ENCODE measurements around the gene MBTD1. TPM values are rescaled to one million over a fixed set of nuclear protein-coding genes. Genes with fewer than 3 reads are reported as not detected.
"Not testable (repeated sequence)": the region's sequence is repeated elsewhere in the genome, so short reads cannot be mapped to it uniquely, and the experiment has no call there.

Gene MBTD1
- total and polyA plus RNA-seq, 5 donors from 2014 or later, result 4.3 to 27.4 (median 6.0) TPM

GRCh38 chr17:51279183-51279582 is 19.3 kb upstream of the MBTD1 start:
- H3K36me3 Mint-ChIP-seq, result peaks cover 59% of the 10 kb centered on the region
- H3K9me3 Mint-ChIP-seq, result no peaks in the 10 kb centered on the region
- no peak overlapping the region for H3K4me3 Mint-ChIP-seq
- Histone ChIP-seq H3K9me3 (ENCODE audit: control insufficient read depth in 2 of 2, low read length in 2 of 2) (no peaks in the 10 kb centered on the region), H3K4me3 (ENCODE audit: low read depth, low read length) (no peak overlapping the region), H3K36me3 (ENCODE audit: control insufficient read depth, insufficient read depth, low read length) (peaks cover 76% of the 10 kb centered on the region), H3K27me3 (ENCODE audit: control insufficient read depth, insufficient read depth, low read length) (no peaks in the 10 kb centered on the region), H3K27ac (ENCODE audit: insufficient read depth, low read length, poor library complexity, severe bottlenecking) (no peak overlapping the region), H3K4me1 (ENCODE audit: control insufficient read depth, insufficient read depth, low read length, poor library complexity, severe bottlenecking) (no peaks in the 10 kb centered on the region)
- no peak for ATAC-seq (ENCODE audit: low read depth in 2 of 2)
- H3K27ac Mint-ChIP-seq, result no peak overlapping the region
- H3K27me3 Mint-ChIP-seq, result no peaks in the 10 kb centered on the region
- H3K4me1 Mint-ChIP-seq, result peaks cover 5 to 19% (median 10%) of the 10 kb centered on the region in 4 donors
- no peak for DNase-seq

- no peaks in the 10 kb centered on the region for H3K27me3 Mint-ChIP-seq
- no peak overlapping the region for H3K4me3 Mint-ChIP-seq
- H3K27ac ChIP-seq (ENCODE audit: insufficient read depth, low read length, poor library complexity, severe bottlenecking), result no peak overlapping the region
- H3K9me3 Mint-ChIP-seq, result no peaks in the 10 kb centered on the region
- no peak for DNase-seq
- H3K36me3 ChIP-seq (ENCODE audit: control insufficient read depth, insufficient read depth, low read length), result peaks cover 89% of the 10 kb centered on the region
- no peaks in the 10 kb centered on the region for H3K27me3 ChIP-seq (ENCODE audit: control insufficient read depth, insufficient read depth, low read length)
- no peaks in the 10 kb centered on the region for H3K9me3 ChIP-seq (ENCODE audit: control insufficient read depth in 2 of 2, low read length in 2 of 2)
- peaks cover 18 to 34% (median 28%) of the 10 kb centered on the region in 4 donors for H3K4me1 Mint-ChIP-seq
- no peak for ATAC-seq (ENCODE audit: low read depth in 2 of 2)
- H3K4me3 ChIP-seq (ENCODE audit: low read depth, low read length), result no peak overlapping the region
- H3K36me3 Mint-ChIP-seq, result peaks cover 67% of the 10 kb centered on the region
- H3K27ac Mint-ChIP-seq, result no peak overlapping the region
- H3K4me1 ChIP-seq (ENCODE audit: control insufficient read depth, insufficient read depth, low read length, poor library complexity, severe bottlenecking), result no peaks in the 10 kb centered on the region
Measured at GRCh38 chr17:51275381-51275780, 15.5 kb upstream of the MBTD1 start.

- H3K4me1 Mint-ChIP-seq, result peaks cover 23 to 53% (median 42%) of the 10 kb centered on the region in 4 donors
- Histone ChIP-seq H3K27ac (ENCODE audit: insufficient read depth, low read length, poor library complexity, severe bottlenecking) (no peak overlapping the region), H3K4me3 (ENCODE audit: low read depth, low read length) (no peak overlapping the region), H3K36me3 (ENCODE audit: control insufficient read depth, insufficient read depth, low read length) (peaks cover 92% of the 10 kb centered on the region), H3K9me3 (ENCODE audit: control insufficient read depth in 2 of 2, low read length in 2 of 2) (no peaks in the 10 kb centered on the region), H3K4me1 (ENCODE audit: control insufficient read depth, insufficient read depth, low read length, poor library complexity, severe bottlenecking) (no peaks in the 10 kb centered on the region), H3K27me3 (ENCODE audit: control insufficient read depth, insufficient read depth, low read length) (no peaks in the 10 kb centered on the region)
- H3K27me3 Mint-ChIP-seq, result no peaks in the 10 kb centered on the region
- no peaks in the 10 kb centered on the region for H3K9me3 Mint-ChIP-seq
- DNase-seq, result no peak
- peaks cover 66% of the 10 kb centered on the region for H3K36me3 Mint-ChIP-seq
- no peak overlapping the region for H3K4me3 Mint-ChIP-seq
- peak overlapping the region in 1 of 3 donors; percentile 45 for H3K27ac Mint-ChIP-seq
- no peak for ATAC-seq (ENCODE audit: low read depth in 2 of 2)
Measured at GRCh38 chr17:51272812-51273211, 13.0 kb upstream of the MBTD1 start.

- Mint-ChIP-seq H3K4me3 (no peak overlapping the region), H3K4me1 (peaks cover 35 to 62% (median 47%) of the 10 kb centered on the region in 4 donors), H3K27me3 (no peaks in the 10 kb centered on the region), H3K9me3 (no peaks in the 10 kb centered on the region), H3K36me3 (peaks cover 60% of the 10 kb centered on the region), H3K27ac (peak overlapping the region in 1 of 3 donors; percentile 38)
- Histone ChIP-seq H3K27me3 (ENCODE audit: control insufficient read depth, insufficient read depth, low read length) (no peaks in the 10 kb centered on the region), H3K36me3 (ENCODE audit: control insufficient read depth, insufficient read depth, low read length) (peaks cover 91% of the 10 kb centered on the region), H3K4me1 (ENCODE audit: control insufficient read depth, insufficient read depth, low read length, poor library complexity, severe bottlenecking) (peaks cover 7% of the 10 kb centered on the region), H3K27ac (ENCODE audit: insufficient read depth, low read length, poor library complexity, severe bottlenecking) (no peak overlapping the region), H3K4me3 (ENCODE audit: low read depth, low read length) (no peak overlapping the region), H3K9me3 (ENCODE audit: control insufficient read depth in 2 of 2, low read length in 2 of 2) (no peaks in the 10 kb centered on the region)
- ATAC-seq (ENCODE audit: low read depth in 2 of 2), result no peak
- no peak for DNase-seq
Measured at GRCh38 chr17:51270636-51271035, 10.8 kb upstream of the MBTD1 start.

GRCh38 chr17:51269991-51270390 is 10.1 kb upstream of the MBTD1 start:
- Histone ChIP-seq H3K4me1 (ENCODE audit: control insufficient read depth, insufficient read depth, low read length, poor library complexity, severe bottlenecking) (peaks cover 7% of the 10 kb centered on the region), H3K4me3 (ENCODE audit: low read depth, low read length) (no peak overlapping the region), H3K27me3 (ENCODE audit: control insufficient read depth, insufficient read depth, low read length) (no peaks in the 10 kb centered on the region), H3K27ac (ENCODE audit: insufficient read depth, low read length, poor library complexity, severe bottlenecking) (no peak overlapping the region), H3K36me3 (ENCODE audit: control insufficient read depth, insufficient read depth, low read length) (peaks cover 91% of the 10 kb centered on the region), H3K9me3 (ENCODE audit: control insufficient read depth in 2 of 2, low read length in 2 of 2) (no peaks in the 10 kb centered on the region)
- peaks cover 60% of the 10 kb centered on the region for H3K36me3 Mint-ChIP-seq
- no peaks in the 10 kb centered on the region for H3K27me3 Mint-ChIP-seq
- no peak overlapping the region for H3K4me3 Mint-ChIP-seq
- DNase-seq (no peak), ATAC-seq (ENCODE audit: low read depth in 2 of 2) (no peak)
- no peak overlapping the region for H3K27ac Mint-ChIP-seq
- H3K4me1 Mint-ChIP-seq, result peaks cover 35 to 63% (median 49%) of the 10 kb centered on the region in 4 donors
- H3K9me3 Mint-ChIP-seq, result no peaks in the 10 kb centered on the region

GRCh38 chr17:51264466-51264865 is 4.6 kb upstream of the MBTD1 start:
- not testable (repeated sequence) for H3K4me3 ChIP-seq (ENCODE audit: low read depth, low read length); H3K9me3 Mint-ChIP-seq; H3K27me3 Mint-ChIP-seq; H3K27me3 ChIP-seq (ENCODE audit: control insufficient read depth, insufficient read depth, low read length); DNase-seq; ATAC-seq (ENCODE audit: low read depth in 2 of 2); H3K27ac Mint-ChIP-seq; H3K27ac ChIP-seq (ENCODE audit: insufficient read depth, low read length, poor library complexity, severe bottlenecking); H3K9me3 ChIP-seq (ENCODE audit: control insufficient read depth in 2 of 2, low read length in 2 of 2)
- H3K4me1 ChIP-seq (ENCODE audit: control insufficient read depth, insufficient read depth, low read length, poor library complexity, severe bottlenecking), result peaks cover 36% of the 10 kb centered on the region
- peaks cover 28 to 63% (median 47%) of the 10 kb centered on the region in 4 donors for H3K4me1 Mint-ChIP-seq
- H3K4me3 Mint-ChIP-seq, result peak overlapping the region in 3 of 4 donors; percentile 10 to 50 (median 19)
- H3K36me3 ChIP-seq (ENCODE audit: control insufficient read depth, insufficient read depth, low read length), result peaks cover 59% of the 10 kb centered on the region
- H3K36me3 Mint-ChIP-seq, result peaks cover 35% of the 10 kb centered on the region

GRCh38 chr17:51263006-51263405 is 3.2 kb upstream of the MBTD1 start:
- no peaks in the 10 kb centered on the region for H3K27me3 Mint-ChIP-seq
- peaks cover 25% of the 10 kb centered on the region for H3K36me3 Mint-ChIP-seq
- peak overlapping the region; percentile 61 to 97 (median 70) for H3K4me3 Mint-ChIP-seq
- ATAC-seq (ENCODE audit: low read depth in 2 of 2), result no peak
- Histone ChIP-seq H3K4me3 (ENCODE audit: low read depth, low read length) (peak overlapping the region; percentile 42), H3K4me1 (ENCODE audit: control insufficient read depth, insufficient read depth, low read length, poor library complexity, severe bottlenecking) (peaks cover 48% of the 10 kb centered on the region), H3K36me3 (ENCODE audit: control insufficient read depth, insufficient read depth, low read length) (peaks cover 45% of the 10 kb centered on the region), H3K27me3 (ENCODE audit: control insufficient read depth, insufficient read depth, low read length) (no peaks in the 10 kb centered on the region), H3K9me3 (ENCODE audit: control insufficient read depth in 2 of 2, low read length in 2 of 2) (no peaks in the 10 kb centered on the region), H3K27ac (ENCODE audit: insufficient read depth, low read length, poor library complexity, severe bottlenecking) (no peak overlapping the region)
- DNase-seq, result no peak
- H3K9me3 Mint-ChIP-seq, result peaks cover 0 to 2% (median 0%) of the 10 kb centered on the region in 7 donors
- H3K27ac Mint-ChIP-seq, result peak overlapping the region; percentile 79 to 89 (median 86)
- H3K4me1 Mint-ChIP-seq, result peaks cover 29 to 68% (median 53%) of the 10 kb centered on the region in 4 donors
